WTC11 (cell line): ENCODE measurements around the gene PRTFDC1. TPM values are rescaled to one million over a fixed set of nuclear protein-coding genes. Genes with fewer than 3 reads are reported as not detected.

Source experiments
- ATAC-seq: fragments of 200-7000 bp; cut with Tn5 transposase; 2 replicates; pipeline ENCODE4 v1.10.0; 2021; ENCODE audit warnings: mild to moderate bottlenecking, moderate library complexity
- CTCF ChIA-PET: fragments of 300-600 bp; sonication (Branson Sonifier 250); formaldehyde crosslinking; loops from one replicate; lab custom pipeline; 2021; ENCODE audit warnings: antibody characterized with exemption; lab: Charles Lee
- POLR2A ChIA-PET: fragments of 350-600 bp; sonication (Branson Sonifier 250); formaldehyde crosslinking; loops from one replicate; lab custom pipeline; 2021; ENCODE audit warnings: antibody characterized with exemption; lab: Charles Lee
- DNase-seq: peaks from one replicate; pipeline ENCODE4 v3.0.0; 2021; ENCODE audit warnings: low spot score
- H3K27ac Mint-ChIP-seq: 2 replicates; pipeline ENCODE4 v1.8.0; 2021; ENCODE audit warnings: mixed read lengths
- H3K27me3 Mint-ChIP-seq: 2 replicates; pipeline ENCODE4 v1.8.0; 2021; ENCODE audit warnings: low read depth, mild to moderate bottlenecking, moderate library complexity, mixed read lengths
- H3K36me3 Mint-ChIP-seq: 2 replicates; pipeline ENCODE4 v1.8.0; 2021; ENCODE audit warnings: mixed read lengths
- H3K4me1 Mint-ChIP-seq: 2 replicates; pipeline ENCODE4 v1.8.0; 2022; ENCODE audit warnings: mixed read lengths
- H3K4me3 Mint-ChIP-seq: 2 replicates; pipeline ENCODE4 v1.8.0; 2021; ENCODE audit warnings: mild to moderate bottlenecking, moderate library complexity, mixed read lengths
- H3K9me3 Mint-ChIP-seq: 2 replicates; pipeline ENCODE4 v1.8.0; 2021; ENCODE audit warnings: mixed read lengths
- EMX1 ChIP-seq: fragments of 250-450 bp; sonication (Bioruptor Pico); IDR thresholded peaks from 2 replicates; pipeline ENCODE4 v1.8.0; 2021; ENCODE audit warnings: mild to moderate bottlenecking
- FOXK1 ChIP-seq: sonication (generic); formaldehyde crosslinking; IDR thresholded peaks from 2 replicates; pipeline ENCODE4 v1.8.0; 2022; ENCODE audit warnings: mild to moderate bottlenecking, moderate library complexity, missing genetic modification reagents
- IRF1 ChIP-seq: sonication (generic); formaldehyde crosslinking; IDR thresholded peaks from 2 replicates; pipeline ENCODE4 v1.8.0; 2023; ENCODE audit warnings: missing genetic modification reagents
- IRF2 ChIP-seq: sonication (generic); formaldehyde crosslinking; IDR thresholded peaks from 2 replicates; pipeline ENCODE4 v1.8.0; 2022; ENCODE audit warnings: low read depth, missing genetic modification reagents, borderline replicate concordance
- MXD4 ChIP-seq: fragments of 250-450 bp; sonication (Bioruptor Pico); IDR thresholded peaks from 2 replicates; pipeline ENCODE4 v1.8.0; 2021; ENCODE audit warnings: mild to moderate bottlenecking, moderate library complexity, borderline replicate concordance
- MYBL2 ChIP-seq: sonication (generic); formaldehyde crosslinking; IDR thresholded peaks from 2 replicates; pipeline ENCODE4 v1.8.1; 2023; ENCODE audit warnings: mild to moderate bottlenecking, moderate library complexity, missing genetic modification reagents
- NFYB ChIP-seq: sonication (generic); formaldehyde crosslinking; conservative IDR thresholded peaks from 2 replicates; pipeline ENCODE4 v1.8.0; 2022; ENCODE audit warnings: low read depth, missing genetic modification reagents
- NR2C2 ChIP-seq: sonication (generic); formaldehyde crosslinking; IDR thresholded peaks from 2 replicates; pipeline ENCODE4 v1.8.0; 2022; ENCODE audit warnings: mild to moderate bottlenecking, missing genetic modification reagents
- NR3C1 ChIP-seq: sonication (generic); formaldehyde crosslinking; conservative IDR thresholded peaks from 2 replicates; pipeline ENCODE4 v1.8.1; 2023; ENCODE audit warnings: low read depth, mild to moderate bottlenecking, missing genetic modification reagents
- RORB ChIP-seq: fragments of 250-450 bp; sonication (Bioruptor Pico); IDR thresholded peaks from 2 replicates; pipeline ENCODE4 v1.9.0; 2021; ENCODE audit warnings: mild to moderate bottlenecking
- TCF7 ChIP-seq: sonication (generic); formaldehyde crosslinking; IDR thresholded peaks from 2 replicates; pipeline ENCODE4 v1.8.0; 2022; ENCODE audit warnings: mild to moderate bottlenecking, low read depth, missing genetic modification reagents, moderate library complexity
- USF1 ChIP-seq: sonication (generic); formaldehyde crosslinking; IDR thresholded peaks from 2 replicates; pipeline ENCODE4 v1.8.0; 2022; ENCODE audit warnings: mild to moderate bottlenecking, missing genetic modification reagents
- ZMAT4 ChIP-seq: fragments of 250-450 bp; sonication (Bioruptor Pico); IDR thresholded peaks from 2 replicates; pipeline ENCODE4 v1.9.0; 2021; ENCODE audit warnings: mild to moderate bottlenecking
- ZNF121 ChIP-seq: sonication (generic); formaldehyde crosslinking; IDR thresholded peaks from 2 replicates; pipeline ENCODE4 v1.8.0; 2023; ENCODE audit warnings: missing genetic modification reagents
- ZNF232 ChIP-seq: sonication (generic); formaldehyde crosslinking; IDR thresholded peaks from 2 replicates; pipeline ENCODE4 v1.8.0; 2022; ENCODE audit warnings: mild to moderate bottlenecking, missing genetic modification reagents
- ZNF263 ChIP-seq: sonication (generic); formaldehyde crosslinking; IDR thresholded peaks from 2 replicates; pipeline ENCODE4 v1.8.1; 2022; ENCODE audit warnings: low read depth, mild to moderate bottlenecking, moderate library complexity, missing genetic modification reagents
- ZNF317 ChIP-seq: sonication (generic); formaldehyde crosslinking; IDR thresholded peaks from 2 replicates; pipeline ENCODE4 v1.8.1; 2023; ENCODE audit warnings: low read depth, mild to moderate bottlenecking, moderate library complexity, missing genetic modification reagents, borderline replicate concordance
- ZNF423 ChIP-seq: fragments of 250-450 bp; sonication (Bioruptor Pico); IDR thresholded peaks from 2 replicates; pipeline ENCODE4 v2.1.2; 2022; ENCODE audit warnings: mild to moderate bottlenecking, moderate library complexity
- total RNA-seq: library from RNA; stranded (reverse); gene quantifications from 3 replicates; pipeline ENCODE4 v1.2.3, GENCODE V29; 2021
- TF ChIP-seq, protein P1 (sequence below): sonication (generic); formaldehyde crosslinking; IDR thresholded peaks from 2 replicates; pipeline ENCODE4 v1.8.1; 2023; ENCODE audit warnings: mild to moderate bottlenecking, moderate library complexity, missing genetic modification reagents
- TF ChIP-seq, protein P2 (sequence below): sonication (generic); formaldehyde crosslinking; IDR thresholded peaks from 2 replicates; pipeline ENCODE4 v1.8.1; 2022; ENCODE audit warnings: low read depth, missing genetic modification reagents, borderline replicate concordance
- TF ChIP-seq, protein P3 (sequence below): sonication (generic); formaldehyde crosslinking; IDR thresholded peaks from 2 replicates; pipeline ENCODE4 v1.8.1; 2023; ENCODE audit warnings: mild to moderate bottlenecking, missing genetic modification reagents
- TF ChIP-seq, protein P4 (sequence below): fragments of 250-450 bp; sonication (Bioruptor Pico); IDR thresholded peaks from 2 replicates; pipeline ENCODE4 v1.9.0; 2021; ENCODE audit warnings: mild to moderate bottlenecking, borderline replicate concordance
- TF ChIP-seq, protein P5 (sequence below): fragments of 250-450 bp; sonication (Bioruptor Pico); IDR thresholded peaks from 2 replicates; pipeline ENCODE4 v1.8.0; 2021; ENCODE audit warnings: mild to moderate bottlenecking

Gene PRTFDC1
- total RNA-seq, 1 experiment from 2014 or later = 6.1 TPM

DNA sequence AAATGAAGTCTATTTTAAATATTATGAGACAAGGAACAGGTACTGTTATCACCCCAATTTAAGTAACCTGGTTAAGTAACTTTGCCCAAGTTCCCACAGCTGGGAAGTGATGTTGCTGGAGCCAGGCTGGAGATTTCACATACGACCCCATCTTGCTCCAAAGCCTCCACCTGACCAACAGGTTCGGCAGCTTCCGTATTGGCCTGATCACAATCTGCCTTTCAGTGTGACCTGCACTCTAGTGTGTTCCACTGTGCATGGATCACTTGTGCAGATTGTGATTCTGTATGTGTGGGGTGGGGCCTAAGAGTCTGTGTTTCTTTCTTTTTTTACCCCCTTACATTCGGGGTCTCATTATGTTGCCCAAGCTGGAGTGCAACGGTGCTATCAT, 66.1 kb downstream of the PRTFDC1 start:
- TF ChIP-seq ZNF121 (CRISPR knock-in tag) = no peak
- TF ChIP-seq IRF1 (CRISPR knock-in tag) = no peak
- TF ChIP-seq TCF7 (CRISPR knock-in tag) = no peak
- no peak for TF ChIP-seq ZNF232 (CRISPR knock-in tag)
- TF ChIP-seq, protein P1, sequence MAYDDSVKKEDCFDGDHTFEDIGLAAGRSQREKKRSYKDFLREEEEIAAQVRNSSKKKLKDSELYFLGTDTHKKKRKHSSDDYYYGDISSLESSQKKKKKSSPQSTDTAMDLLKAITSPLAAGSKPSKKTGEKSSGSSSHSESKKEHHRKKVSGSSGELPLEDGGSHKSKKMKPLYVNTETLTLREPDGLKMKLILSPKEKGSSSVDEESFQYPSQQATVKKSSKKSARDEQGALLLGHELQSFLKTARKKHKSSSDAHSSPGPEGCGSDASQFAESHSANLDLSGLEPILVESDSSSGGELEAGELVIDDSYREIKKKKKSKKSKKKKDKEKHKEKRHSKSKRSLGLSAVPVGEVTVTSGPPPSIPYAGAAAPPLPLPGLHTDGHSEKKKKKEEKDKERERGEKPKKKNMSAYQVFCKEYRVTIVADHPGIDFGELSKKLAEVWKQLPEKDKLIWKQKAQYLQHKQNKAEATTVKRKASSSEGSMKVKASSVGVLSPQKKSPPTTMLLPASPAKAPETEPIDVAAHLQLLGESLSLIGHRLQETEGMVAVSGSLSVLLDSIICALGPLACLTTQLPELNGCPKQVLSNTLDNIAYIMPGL (CRISPR knock-in tag) = no peak
- TF ChIP-seq NR3C1 (CRISPR knock-in tag) = no peak
- no peak for TF ChIP-seq EMX1
- no peak for TF ChIP-seq NR2C2
- no peak for TF ChIP-seq NFYB (CRISPR knock-in tag)
- TF ChIP-seq IRF2 = no peak
- TF ChIP-seq ZNF317 = no peak
- no peak for TF ChIP-seq RORB (CRISPR knock-in tag)
- no peak for TF ChIP-seq MXD4 (CRISPR knock-in tag)
- TF ChIP-seq, protein P2, sequence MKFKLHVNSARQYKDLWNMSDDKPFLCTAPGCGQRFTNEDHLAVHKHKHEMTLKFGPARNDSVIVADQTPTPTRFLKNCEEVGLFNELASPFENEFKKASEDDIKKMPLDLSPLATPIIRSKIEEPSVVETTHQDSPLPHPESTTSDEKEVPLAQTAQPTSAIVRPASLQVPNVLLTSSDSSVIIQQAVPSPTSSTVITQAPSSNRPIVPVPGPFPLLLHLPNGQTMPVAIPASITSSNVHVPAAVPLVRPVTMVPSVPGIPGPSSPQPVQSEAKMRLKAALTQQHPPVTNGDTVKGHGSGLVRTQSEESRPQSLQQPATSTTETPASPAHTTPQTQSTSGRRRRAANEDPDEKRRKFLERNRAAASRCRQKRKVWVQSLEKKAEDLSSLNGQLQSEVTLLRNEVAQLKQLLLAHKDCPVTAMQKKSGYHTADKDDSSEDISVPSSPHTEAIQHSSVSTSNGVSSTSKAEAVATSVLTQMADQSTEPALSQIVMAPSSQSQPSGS (CRISPR knock-in tag) = no peak
- TF ChIP-seq FOXK1 (CRISPR knock-in tag) = no peak
- H3K4me3 Mint-ChIP-seq = no peak overlapping the region
- no peak for DNase-seq
- H3K27ac Mint-ChIP-seq = no peak overlapping the region
- H3K9me3 Mint-ChIP-seq = no peaks in the 10 kb centered on the region
- ATAC-seq = no peak
- peaks cover 15% of the 10 kb centered on the region for H3K4me1 Mint-ChIP-seq
- H3K36me3 Mint-ChIP-seq = no peaks in the 10 kb centered on the region
- POLR2A ChIA-PET = no interaction called here
- no peaks in the 10 kb centered on the region for H3K27me3 Mint-ChIP-seq
- CTCF ChIA-PET = no interaction called here

DNA sequence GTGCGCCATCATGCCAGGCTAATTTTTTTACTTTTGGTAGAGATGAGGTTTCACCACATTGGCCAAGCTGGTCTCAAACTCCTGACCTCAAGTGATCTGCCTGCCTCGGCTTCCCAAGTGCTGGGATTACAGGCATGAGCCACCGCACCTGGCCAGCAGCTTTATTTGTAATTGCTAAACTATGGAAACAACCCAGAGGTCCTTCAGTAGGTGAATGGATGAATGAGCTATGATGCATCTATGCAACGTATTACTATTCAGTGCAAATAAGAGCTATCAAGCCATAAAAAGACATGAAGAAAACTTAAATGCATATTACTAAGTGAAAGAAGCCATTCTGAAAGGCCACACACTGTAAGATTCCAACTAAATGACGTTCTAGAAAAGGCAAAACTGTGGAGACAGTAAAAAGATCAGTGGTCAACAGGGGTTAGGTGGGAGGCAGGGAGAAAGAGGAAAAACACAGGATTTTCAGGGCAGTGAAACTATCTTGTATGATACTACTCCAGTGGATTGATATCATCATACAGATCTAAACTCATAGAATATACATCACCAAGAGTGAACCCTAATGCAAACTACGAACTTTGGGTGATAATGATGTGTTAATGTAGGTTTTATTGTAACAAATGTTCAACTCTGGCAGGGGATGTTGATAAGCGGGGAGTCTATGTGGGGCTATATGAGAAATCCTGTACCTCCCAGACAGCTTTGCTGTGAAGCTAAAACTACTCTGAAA, 66.7 kb downstream of the PRTFDC1 start:
- Mint-ChIP-seq H3K4me3 (no peak overlapping the region), H3K27me3 (no peaks in the 10 kb centered on the region), H3K9me3 (no peaks in the 10 kb centered on the region), H3K36me3 (no peaks in the 10 kb centered on the region), H3K4me1 (peaks cover 15% of the 10 kb centered on the region), H3K27ac (no peak overlapping the region)
- DNase-seq (no peak), ATAC-seq (no peak)
- POLR2A ChIA-PET = no interaction called here
- CTCF ChIA-PET = interaction anchor here (1.2 kb wide), 1 partner anchor 66 kb away, joined by 4 read pairs; the partner anchor contains the start of gene PRTFDC1
- TF ChIP-seq, protein P3, sequence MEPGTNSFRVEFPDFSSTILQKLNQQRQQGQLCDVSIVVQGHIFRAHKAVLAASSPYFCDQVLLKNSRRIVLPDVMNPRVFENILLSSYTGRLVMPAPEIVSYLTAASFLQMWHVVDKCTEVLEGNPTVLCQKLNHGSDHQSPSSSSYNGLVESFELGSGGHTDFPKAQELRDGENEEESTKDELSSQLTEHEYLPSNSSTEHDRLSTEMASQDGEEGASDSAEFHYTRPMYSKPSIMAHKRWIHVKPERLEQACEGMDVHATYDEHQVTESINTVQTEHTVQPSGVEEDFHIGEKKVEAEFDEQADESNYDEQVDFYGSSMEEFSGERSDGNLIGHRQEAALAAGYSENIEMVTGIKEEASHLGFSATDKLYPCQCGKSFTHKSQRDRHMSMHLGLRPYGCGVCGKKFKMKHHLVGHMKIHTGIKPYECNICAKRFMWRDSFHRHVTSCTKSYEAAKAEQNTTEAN (CRISPR knock-in tag) = no peak
- TF ChIP-seq ZNF423 (CRISPR knock-in tag) (no peak), ZMAT4 (CRISPR knock-in tag) (no peak), ZNF263 (no peak), MYBL2 (CRISPR knock-in tag) (no peak), USF1 (CRISPR knock-in tag) (no peak)
- TF ChIP-seq, protein P4, sequence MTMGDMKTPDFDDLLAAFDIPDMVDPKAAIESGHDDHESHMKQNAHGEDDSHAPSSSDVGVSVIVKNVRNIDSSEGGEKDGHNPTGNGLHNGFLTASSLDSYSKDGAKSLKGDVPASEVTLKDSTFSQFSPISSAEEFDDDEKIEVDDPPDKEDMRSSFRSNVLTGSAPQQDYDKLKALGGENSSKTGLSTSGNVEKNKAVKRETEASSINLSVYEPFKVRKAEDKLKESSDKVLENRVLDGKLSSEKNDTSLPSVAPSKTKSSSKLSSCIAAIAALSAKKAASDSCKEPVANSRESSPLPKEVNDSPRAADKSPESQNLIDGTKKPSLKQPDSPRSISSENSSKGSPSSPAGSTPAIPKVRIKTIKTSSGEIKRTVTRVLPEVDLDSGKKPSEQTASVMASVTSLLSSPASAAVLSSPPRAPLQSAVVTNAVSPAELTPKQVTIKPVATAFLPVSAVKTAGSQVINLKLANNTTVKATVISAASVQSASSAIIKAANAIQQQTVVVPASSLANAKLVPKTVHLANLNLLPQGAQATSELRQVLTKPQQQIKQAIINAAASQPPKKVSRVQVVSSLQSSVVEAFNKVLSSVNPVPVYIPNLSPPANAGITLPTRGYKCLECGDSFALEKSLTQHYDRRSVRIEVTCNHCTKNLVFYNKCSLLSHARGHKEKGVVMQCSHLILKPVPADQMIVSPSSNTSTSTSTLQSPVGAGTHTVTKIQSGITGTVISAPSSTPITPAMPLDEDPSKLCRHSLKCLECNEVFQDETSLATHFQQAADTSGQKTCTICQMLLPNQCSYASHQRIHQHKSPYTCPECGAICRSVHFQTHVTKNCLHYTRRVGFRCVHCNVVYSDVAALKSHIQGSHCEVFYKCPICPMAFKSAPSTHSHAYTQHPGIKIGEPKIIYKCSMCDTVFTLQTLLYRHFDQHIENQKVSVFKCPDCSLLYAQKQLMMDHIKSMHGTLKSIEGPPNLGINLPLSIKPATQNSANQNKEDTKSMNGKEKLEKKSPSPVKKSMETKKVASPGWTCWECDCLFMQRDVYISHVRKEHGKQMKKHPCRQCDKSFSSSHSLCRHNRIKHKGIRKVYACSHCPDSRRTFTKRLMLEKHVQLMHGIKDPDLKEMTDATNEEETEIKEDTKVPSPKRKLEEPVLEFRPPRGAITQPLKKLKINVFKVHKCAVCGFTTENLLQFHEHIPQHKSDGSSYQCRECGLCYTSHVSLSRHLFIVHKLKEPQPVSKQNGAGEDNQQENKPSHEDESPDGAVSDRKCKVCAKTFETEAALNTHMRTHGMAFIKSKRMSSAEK (CRISPR knock-in tag) = no peak
- TF ChIP-seq, protein P5, sequence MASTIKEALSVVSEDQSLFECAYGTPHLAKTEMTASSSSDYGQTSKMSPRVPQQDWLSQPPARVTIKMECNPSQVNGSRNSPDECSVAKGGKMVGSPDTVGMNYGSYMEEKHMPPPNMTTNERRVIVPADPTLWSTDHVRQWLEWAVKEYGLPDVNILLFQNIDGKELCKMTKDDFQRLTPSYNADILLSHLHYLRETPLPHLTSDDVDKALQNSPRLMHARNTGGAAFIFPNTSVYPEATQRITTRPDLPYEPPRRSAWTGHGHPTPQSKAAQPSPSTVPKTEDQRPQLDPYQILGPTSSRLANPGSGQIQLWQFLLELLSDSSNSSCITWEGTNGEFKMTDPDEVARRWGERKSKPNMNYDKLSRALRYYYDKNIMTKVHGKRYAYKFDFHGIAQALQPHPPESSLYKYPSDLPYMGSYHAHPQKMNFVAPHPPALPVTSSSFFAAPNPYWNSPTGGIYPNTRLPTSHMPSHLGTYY (CRISPR knock-in tag) = no peak
